Common myeloid progenitor, CD34-positive (primary cell): ENCODE measurements around the gene SIRPA.

Experiments
- CTCF ChIA-PET: fragments of 350-600 bp; sonication (Branson Sonifier 250); formaldehyde crosslinking; loops from one replicate; lab custom pipeline; 2021; ENCODE audit warnings: antibody characterized with exemption; lab: Charles Lee
- POLR2A ChIA-PET: fragments of 350-600 bp; sonication (Branson Sonifier 250); formaldehyde crosslinking; loops from one replicate; lab custom pipeline; 2021; ENCODE audit warnings: antibody characterized with exemption; lab: Charles Lee
- DNase-seq, 3 donors: peaks; one replicate each; pipeline versions ENCODE4 v3.0.0 to v3.0.0-alpha.2; 2013
- H3K27ac ChIP-seq, 2 experiments: 1 replicate in 1 of 2; 2 replicates in 1 of 2; pipeline ENCODE4 v1.7.0; 2013; ENCODE audit warnings: inconsistent platforms in 2 of 2, low read length in 2 of 2, mild to moderate bottlenecking in 2 of 2, low read depth in 1 of 2, moderate library complexity in 1 of 2; ENCODE audit not compliant: severe bottlenecking in 2 of 2, insufficient read depth in 1 of 2, poor library complexity in 1 of 2
- H3K27me3 ChIP-seq, 5 experiments: replicated peaks in 2 of 5; 1 replicate in 3 of 5; 2 replicates in 2 of 5; pipeline versions ENCODE4 v1.6.1 to v1.7.0; 2013; ENCODE audit warnings: low read length in 4 of 5, mild to moderate bottlenecking in 2 of 5, moderate library complexity in 2 of 5, inconsistent platforms in 1 of 5; ENCODE audit not compliant: insufficient read depth in 5 of 5, control insufficient read depth in 4 of 5
- H3K36me3 ChIP-seq, 4 experiments: 1 replicate in 2 of 4; 2 replicates in 2 of 4; pipeline versions ENCODE4 v1.6.1 to v1.7.0; 2013; ENCODE audit warnings: low read length in 3 of 4, control low read depth in 1 of 4, mild to moderate bottlenecking in 1 of 4; ENCODE audit not compliant: control insufficient read depth in 4 of 4, insufficient read depth in 4 of 4
- H3K4me1 ChIP-seq, 4 experiments: 1 replicate in 3 of 4; 2 replicates in 1 of 4; pipeline versions ENCODE4 v1.6.1 to v1.7.1; 2013; ENCODE audit warnings: low read length in 3 of 4, mild to moderate bottlenecking in 3 of 4, control low read depth in 1 of 4, inconsistent platforms in 1 of 4, moderate library complexity in 1 of 4; ENCODE audit not compliant: control insufficient read depth in 4 of 4, insufficient read depth in 4 of 4; ENCODE audit errors: control extremely low read depth in 1 of 4
- H3K4me3 ChIP-seq, 7 experiments: 1 replicate in 4 of 7; 2 replicates in 3 of 7; pipeline versions ENCODE4 v1.5.1 to v1.7.0; 2013; ENCODE audit warnings: mild to moderate bottlenecking in 7 of 7, low read length in 6 of 7, moderate library complexity in 6 of 7, inconsistent platforms in 2 of 7, low read depth in 2 of 7, control low read depth in 1 of 7; ENCODE audit not compliant: insufficient read depth in 4 of 7, control insufficient read depth in 1 of 7; ENCODE audit errors: extremely low read depth in 1 of 7
- H3K9me3 ChIP-seq, 5 experiments: 1 replicate in 4 of 5; 2 replicates in 1 of 5; pipeline versions ENCODE4 v1.6.1 to v1.7.1; 2013; ENCODE audit warnings: low read length in 4 of 5, mild to moderate bottlenecking in 2 of 5, inconsistent platforms in 1 of 5, low read depth in 1 of 5, moderate library complexity in 1 of 5; ENCODE audit not compliant: control insufficient read depth in 4 of 5, insufficient read depth in 2 of 5; ENCODE audit errors: control extremely low read depth in 1 of 5
- WGBS: methylation state at CpG from one replicate; pipeline ENCODE4 v1.1.5; 2013; ENCODE audit not compliant: insufficient coverage; 5-methylcytosine and 5-hydroxymethylcytosine counted together

The SIRPA gene

DNA sequence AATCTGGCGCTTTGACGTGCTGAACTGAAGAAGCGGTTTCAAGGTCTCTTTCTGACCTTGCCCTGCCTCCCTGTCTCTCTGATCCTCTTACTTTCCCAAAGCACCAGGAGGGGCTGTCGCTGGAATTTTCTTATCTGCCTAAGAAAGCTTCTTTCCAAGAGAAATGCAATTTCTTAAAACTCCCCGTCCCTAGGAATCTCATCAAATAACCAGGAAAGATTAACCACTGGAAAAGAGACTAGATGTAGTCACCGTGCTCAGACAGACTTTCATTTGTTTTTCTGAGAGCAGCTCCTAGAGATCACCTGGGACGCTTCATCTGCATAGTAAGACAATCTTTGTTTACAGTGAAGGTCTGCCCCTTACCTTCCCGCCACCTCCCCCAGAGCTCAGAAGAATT is 60.0 kb downstream of the SIRPA start:
- no peak for DNase-seq
- Histone ChIP-seq H3K27me3 (peaks cover 0 to 3% (median 0%) of the 10 kb centered on the region in 5 experiments), H3K36me3 (no peaks in the 10 kb centered on the region), H3K27ac (no peak overlapping the region), H3K4me3 (no peak overlapping the region), H3K4me1 (no peaks in the 10 kb centered on the region), H3K9me3 (no peaks in the 10 kb centered on the region)
- 86% methylated on average over 8 of the region's 8 CpGs for WGBS
- CTCF ChIA-PET, result no interaction called here
- POLR2A ChIA-PET, result no interaction called here

DNA sequence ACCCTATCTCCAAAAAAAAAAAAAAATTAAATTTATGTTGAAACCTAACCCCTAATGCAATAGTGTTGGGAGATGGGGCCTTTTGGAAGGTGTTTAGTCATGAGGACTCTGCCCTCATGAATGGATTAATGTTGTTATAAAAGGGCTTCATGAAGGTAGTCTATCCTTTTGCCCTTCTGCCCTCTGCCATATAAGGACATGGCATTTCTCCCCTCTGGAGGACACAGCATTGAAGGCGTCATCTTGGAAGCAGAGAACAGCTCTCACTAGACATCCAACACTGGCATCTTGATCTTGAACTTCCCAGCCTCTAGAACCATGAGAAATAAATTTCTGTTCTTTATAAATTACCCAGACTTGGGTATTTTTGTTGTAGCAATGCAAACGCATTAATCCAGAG is 63.2 kb downstream of the SIRPA start:
- Histone ChIP-seq H3K27ac (no peak overlapping the region), H3K9me3 (no peaks in the 10 kb centered on the region), H3K36me3 (no peaks in the 10 kb centered on the region), H3K4me1 (no peaks in the 10 kb centered on the region), H3K4me3 (no peak overlapping the region), H3K27me3 (peaks cover 0 to 9% (median 0%) of the 10 kb centered on the region in 5 experiments)
- ChIA-PET CTCF (no interaction called here), POLR2A (no interaction called here)
- no peak for DNase-seq
- WGBS, result 100% methylated on average over 1 of the region's 2 CpGs

DNA sequence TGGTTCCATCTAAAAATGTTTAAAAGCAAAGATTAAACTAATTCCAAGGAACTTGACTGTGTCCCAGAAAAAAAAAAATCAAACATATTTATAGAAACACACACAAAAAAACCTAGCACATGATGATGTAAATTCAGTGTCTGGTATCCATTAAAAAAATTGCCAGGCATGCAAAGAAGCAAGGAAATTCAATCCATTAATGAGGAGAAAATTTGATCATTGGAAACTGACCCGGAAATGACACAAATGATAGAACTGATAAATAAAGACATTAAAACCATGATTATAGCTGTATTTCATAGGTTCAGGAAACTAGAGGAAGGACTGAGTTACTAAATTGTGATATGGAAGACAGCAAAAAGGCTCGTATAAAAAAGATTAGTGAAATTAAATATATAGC is 63.9 kb downstream of the SIRPA start:
- no peak overlapping the region for H3K27ac ChIP-seq
- WGBS, result no CpG with 5 or more reads among the region's 2 CpGs
- DNase-seq, result no peak
- H3K36me3 ChIP-seq, result no peaks in the 10 kb centered on the region
- POLR2A ChIA-PET, result no interaction called here
- CTCF ChIA-PET, result no interaction called here
- H3K4me3 ChIP-seq, result no peak overlapping the region
- H3K9me3 ChIP-seq, result no peaks in the 10 kb centered on the region
- no peaks in the 10 kb centered on the region for H3K4me1 ChIP-seq
- peaks cover 0 to 9% (median 2%) of the 10 kb centered on the region in 5 experiments for H3K27me3 ChIP-seq

DNA sequence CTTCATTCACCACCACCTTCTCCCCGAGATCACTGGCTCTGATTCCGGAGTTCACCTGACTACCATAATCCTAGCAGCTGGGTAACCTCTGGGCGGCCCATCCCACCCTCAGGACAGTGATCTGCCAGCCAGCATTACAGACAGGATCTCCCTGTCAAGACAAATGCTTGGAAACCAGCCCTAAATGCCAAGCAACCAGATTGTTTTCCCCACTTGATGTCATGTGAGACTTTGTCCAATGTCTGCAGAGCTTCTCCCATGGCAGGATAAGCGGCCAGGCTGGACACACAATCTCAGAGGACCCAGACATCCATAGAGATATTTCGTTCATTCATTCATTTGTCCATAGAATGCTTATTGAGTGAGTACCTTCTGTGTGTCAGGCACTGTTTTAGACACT is 66.2 kb downstream of the SIRPA start:
- WGBS, result 96% methylated on average over 5 of the region's 5 CpGs
- H3K27me3 ChIP-seq, result peaks cover 0 to 16% (median 4%) of the 10 kb centered on the region in 5 experiments

DNA sequence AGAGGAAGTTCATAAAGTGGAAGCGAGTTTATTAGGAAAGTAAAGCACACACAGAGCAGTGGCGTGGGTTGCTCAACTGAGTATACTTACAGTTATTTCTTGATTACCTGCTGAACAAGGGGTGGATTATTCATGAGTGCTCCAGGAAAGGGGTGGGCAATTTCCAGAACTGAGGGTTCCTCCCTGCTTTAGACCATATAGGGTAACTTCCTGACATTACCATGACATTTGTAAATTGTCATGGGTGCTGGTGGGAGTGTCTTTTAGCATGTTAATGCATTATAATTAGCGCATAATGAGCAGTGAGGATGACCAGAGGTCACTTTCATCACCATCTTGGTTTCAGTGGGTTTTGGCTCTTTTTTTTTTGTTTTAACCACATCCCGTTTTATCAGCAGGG is 68.9 kb downstream of the SIRPA start:
- CTCF ChIA-PET, result no interaction called here
- peaks cover 0 to 13% (median 7%) of the 10 kb centered on the region in 5 experiments for H3K27me3 ChIP-seq
- no peaks in the 10 kb centered on the region for H3K36me3 ChIP-seq

More for the DNA sequence above, 66.2 kb downstream of the SIRPA start:
- H3K36me3 ChIP-seq, result no peaks in the 10 kb centered on the region
- no peak for DNase-seq
- ChIA-PET POLR2A (no interaction called here), CTCF (interaction anchor here (0.8 to 1.1 kb wide), 2 partner anchors 211 to 246 kb away, joined by 3 to 4 read pairs; no protein-coding TSS in a partner anchor)
- no peak overlapping the region for H3K27ac ChIP-seq
- H3K4me3 ChIP-seq, result no peak overlapping the region
- H3K9me3 ChIP-seq, result no peaks in the 10 kb centered on the region
- H3K4me1 ChIP-seq, result peaks cover 10 to 18% (median 11%) of the 10 kb centered on the region in 4 experiments

DNA sequence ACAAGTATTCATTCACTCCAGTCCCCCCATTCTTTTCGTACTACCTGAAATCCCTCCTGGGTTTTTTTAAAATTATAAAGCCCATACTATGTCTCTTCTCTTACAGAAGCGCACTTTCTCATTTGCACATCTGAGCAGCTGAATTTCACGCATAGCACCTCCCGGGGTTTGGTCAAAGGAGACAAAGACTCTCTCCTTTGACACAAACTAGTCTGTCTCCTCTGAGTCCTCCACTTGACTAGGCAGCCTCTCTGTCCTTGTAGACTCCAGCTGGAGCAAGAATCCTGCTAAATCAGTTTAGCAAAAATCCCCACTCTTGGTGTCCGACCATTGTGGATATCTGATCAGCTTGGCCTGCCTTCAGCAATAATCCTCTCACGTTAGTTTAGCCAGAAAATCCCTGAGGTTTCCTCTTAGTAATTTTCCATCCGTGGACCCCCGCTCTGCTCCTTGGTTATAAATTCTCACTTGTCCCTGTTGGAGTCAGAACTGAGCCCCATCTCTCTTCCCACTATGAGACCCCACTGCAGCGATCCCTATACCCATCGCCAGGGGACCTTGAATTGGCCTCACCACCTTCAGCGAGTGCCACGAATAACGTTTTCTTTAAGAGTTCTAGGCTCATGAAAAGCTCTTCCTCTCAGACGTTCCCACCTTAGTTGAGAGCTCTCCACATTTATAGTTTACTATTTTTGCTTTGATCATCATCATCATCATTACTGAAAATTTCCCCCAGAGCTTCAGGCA is 69.6 kb downstream of the SIRPA start:
- DNase-seq, result peak in 2 of 3 donors; percentile 16 to 38
- Histone ChIP-seq H3K4me3 (peak overlapping the region in 6 of 7 experiments; percentile 8 to 72 (median 45)), H3K9me3 (no peaks in the 10 kb centered on the region), H3K4me1 (peaks cover 10 to 18% (median 11%) of the 10 kb centered on the region in 4 experiments), H3K27me3 (peaks cover 0 to 13% (median 7%) of the 10 kb centered on the region in 5 experiments), H3K36me3 (no peaks in the 10 kb centered on the region), H3K27ac (no peak overlapping the region)
- POLR2A ChIA-PET, result no interaction called here
- CTCF ChIA-PET, result interaction anchor here (0.5 to 2.4 kb wide), 13 partner anchors 12 to 487 kb away, joined by 3 to 11 read pairs (median 3); no protein-coding TSS in a partner anchor
- WGBS, result 67% methylated on average over 14 of the region's 14 CpGs

More for the DNA sequence above, 68.9 kb downstream of the SIRPA start:
- H3K9me3 ChIP-seq, result no peaks in the 10 kb centered on the region
- 78% methylated on average over 4 of the region's 4 CpGs for WGBS
- peaks cover 10 to 18% (median 11%) of the 10 kb centered on the region in 4 experiments for H3K4me1 ChIP-seq
- no peak overlapping the region for H3K27ac ChIP-seq
- no peak overlapping the region for H3K4me3 ChIP-seq
- POLR2A ChIA-PET, result no interaction called here
- DNase-seq, result peak in 1 of 3 donors; percentile 5
